Activated CD4-positive, alpha-beta T cell treated with anti-CD3 and anti-CD28 coated beads for 36 hours (primary cell): ENCODE results near the gene CACNA2D1. TPM values are rescaled to one million over a fixed set of nuclear protein-coding genes. Genes with fewer than 3 reads are reported as not detected.

ENCODE experiments used
- ATAC-seq: fragments of 200-7000 bp; cut with Tn5 transposase; one replicate; pipeline ENCODE4 v1.10.0; 2021; ENCODE audit warnings: mild to moderate bottlenecking, moderate library complexity
- CTCF ChIA-PET: fragments of 350-600 bp; sonication (Branson Sonifier 250); formaldehyde crosslinking; loops from one replicate; lab custom pipeline; 2021; ENCODE audit warnings: antibody characterized with exemption; lab: Charles Lee
- POLR2A ChIA-PET: fragments of 350-600 bp; sonication (Branson Sonifier 250); formaldehyde crosslinking; loops from one replicate; lab custom pipeline; 2021; ENCODE audit warnings: antibody characterized with exemption, inconsistent platforms; lab: Charles Lee
- DNase-seq: peaks from one replicate; pipeline ENCODE4 v3.0.0-alpha.2; 2020
- H3K27ac Mint-ChIP-seq: one replicate; pipeline ENCODE4 v1.8.0; 2021; ENCODE audit warnings: mixed read lengths
- H3K27me3 Mint-ChIP-seq: one replicate; pipeline ENCODE4 v1.8.0; 2021; ENCODE audit warnings: mixed read lengths
- H3K36me3 Mint-ChIP-seq: one replicate; pipeline ENCODE4 v1.8.0; 2021; ENCODE audit warnings: low read depth, mixed read lengths
- H3K4me1 Mint-ChIP-seq: one replicate; pipeline ENCODE4 v1.8.0; 2021; ENCODE audit warnings: mixed read lengths
- H3K4me3 Mint-ChIP-seq: one replicate; pipeline ENCODE4 v1.8.0; 2021; ENCODE audit warnings: mild to moderate bottlenecking, moderate library complexity, mixed read lengths
- H3K9me3 Mint-ChIP-seq: one replicate; pipeline ENCODE4 v1.8.0; 2021; ENCODE audit warnings: low read depth, mixed read lengths
- intact Hi-C, 2 experiments: fragments of 100-400 bp; cut with DNase I in 1 of 2; cut with micrococcal nuclease in 1 of 2; formaldehyde crosslinking; loops; one replicate each; pipeline versions ENCODE4 v1.14.2 to v1.15.1; 2022 to 2024; cut with DNase I, micrococcal nuclease
- total RNA-seq, 2 experiments: library from RNA; stranded (reverse); gene quantifications; one replicate each; pipeline ENCODE4 v1.2.3, GENCODE V29; 2021

The CACNA2D1 gene
- total RNA-seq, 2 experiments from 2014 or later = not detected

DNA sequence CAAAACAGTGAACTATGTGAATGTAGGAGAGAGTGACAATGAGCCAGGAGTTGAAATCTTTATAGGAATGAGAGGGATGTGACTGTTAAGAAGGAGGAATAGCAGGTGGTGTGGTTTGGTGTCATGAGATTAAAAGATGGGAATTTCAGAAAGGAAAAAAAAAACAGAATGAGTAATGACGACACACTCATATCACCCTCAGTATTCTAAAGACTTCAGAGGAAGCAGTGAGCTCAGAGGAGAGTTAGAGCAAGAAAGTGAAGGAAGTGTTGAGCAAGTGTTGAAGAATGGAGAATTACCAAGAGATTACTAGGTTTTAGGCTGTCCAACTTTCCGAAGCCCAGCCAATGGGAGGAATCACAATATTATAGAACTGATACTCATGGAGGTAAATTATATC lies 453.2 kb downstream of the CACNA2D1 start:
- intact Hi-C loops = no loop called here
- H3K4me3 Mint-ChIP-seq = no peak overlapping the region
- DNase-seq = no peak
- no peak for ATAC-seq
- H3K9me3 Mint-ChIP-seq = no peaks in the 10 kb centered on the region
- H3K4me1 Mint-ChIP-seq = no peaks in the 10 kb centered on the region
- no peaks in the 10 kb centered on the region for H3K27me3 Mint-ChIP-seq
- ChIA-PET POLR2A (no interaction called here), CTCF (interaction anchor here (0.6 kb wide), 1 partner anchor 687 kb away, joined by 3 read pairs; no protein-coding TSS in a partner anchor)
- H3K36me3 Mint-ChIP-seq = no peaks in the 10 kb centered on the region
- no peak overlapping the region for H3K27ac Mint-ChIP-seq

- Mint-ChIP-seq H3K27ac (no peak overlapping the region), H3K36me3 (no peaks in the 10 kb centered on the region), H3K9me3 (no peaks in the 10 kb centered on the region), H3K4me3 (no peak overlapping the region), H3K27me3 (no peaks in the 10 kb centered on the region), H3K4me1 (no peaks in the 10 kb centered on the region)
- DNase-seq (no peak), ATAC-seq (no peak)
- ChIA-PET POLR2A (no interaction called here), CTCF (no interaction called here)
- intact Hi-C loops = no loop called here
Observed at GRCh38 chr7:81986723-81987470, 456.7 kb downstream of the CACNA2D1 start.

DNA sequence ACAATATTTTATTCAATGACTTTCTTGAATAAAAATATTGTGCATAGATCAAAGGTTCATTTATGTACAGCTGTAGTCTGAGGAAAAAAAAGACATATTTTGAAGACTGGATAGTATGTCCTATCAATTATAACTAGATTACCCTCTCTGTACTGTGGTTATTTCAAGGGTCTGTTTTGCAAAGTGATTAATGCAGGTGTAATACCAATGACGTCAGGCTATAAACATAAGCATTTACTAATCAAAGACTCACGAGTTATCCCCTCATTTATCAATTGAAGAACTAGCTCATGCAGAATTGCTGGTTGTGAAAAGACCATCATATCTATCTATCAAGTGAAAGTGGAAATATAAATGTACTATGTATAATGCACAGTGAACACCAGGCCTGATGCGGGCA lies 460.2 kb downstream of the CACNA2D1 start:
- DNase-seq (no peak), ATAC-seq (no peak)
- no peaks in the 10 kb centered on the region for H3K36me3 Mint-ChIP-seq
- CTCF ChIA-PET = no interaction called here
- no peaks in the 10 kb centered on the region for H3K9me3 Mint-ChIP-seq
- H3K4me3 Mint-ChIP-seq = no peak overlapping the region
- intact Hi-C loops = no loop called here
- POLR2A ChIA-PET = no interaction called here
- H3K4me1 Mint-ChIP-seq = no peaks in the 10 kb centered on the region
- H3K27me3 Mint-ChIP-seq = no peaks in the 10 kb centered on the region
- H3K27ac Mint-ChIP-seq = no peak overlapping the region

GRCh38 chr7:81973117-81973516 lies 470.5 kb downstream of the CACNA2D1 start:
- no peaks in the 10 kb centered on the region for H3K36me3 Mint-ChIP-seq
- H3K4me3 Mint-ChIP-seq = no peak overlapping the region
- ChIA-PET CTCF (no interaction called here), POLR2A (no interaction called here)
- no peak for ATAC-seq
- no peak for DNase-seq
- H3K9me3 Mint-ChIP-seq = no peaks in the 10 kb centered on the region
- no peaks in the 10 kb centered on the region for H3K27me3 Mint-ChIP-seq
- H3K27ac Mint-ChIP-seq = no peak overlapping the region
- no peaks in the 10 kb centered on the region for H3K4me1 Mint-ChIP-seq
- intact Hi-C loops = no loop called here

- no peak overlapping the region for H3K27ac Mint-ChIP-seq
- intact Hi-C loops = no loop called here
- H3K9me3 Mint-ChIP-seq = no peaks in the 10 kb centered on the region
- POLR2A ChIA-PET = no interaction called here
- no peak overlapping the region for H3K4me3 Mint-ChIP-seq
- DNase-seq = no peak
- ATAC-seq = no peak
- no peaks in the 10 kb centered on the region for H3K27me3 Mint-ChIP-seq
- H3K4me1 Mint-ChIP-seq = no peaks in the 10 kb centered on the region
- CTCF ChIA-PET = no interaction called here
- no peaks in the 10 kb centered on the region for H3K36me3 Mint-ChIP-seq
Observed at GRCh38 chr7:81960026-81960425, 483.6 kb downstream of the CACNA2D1 start.

DNA sequence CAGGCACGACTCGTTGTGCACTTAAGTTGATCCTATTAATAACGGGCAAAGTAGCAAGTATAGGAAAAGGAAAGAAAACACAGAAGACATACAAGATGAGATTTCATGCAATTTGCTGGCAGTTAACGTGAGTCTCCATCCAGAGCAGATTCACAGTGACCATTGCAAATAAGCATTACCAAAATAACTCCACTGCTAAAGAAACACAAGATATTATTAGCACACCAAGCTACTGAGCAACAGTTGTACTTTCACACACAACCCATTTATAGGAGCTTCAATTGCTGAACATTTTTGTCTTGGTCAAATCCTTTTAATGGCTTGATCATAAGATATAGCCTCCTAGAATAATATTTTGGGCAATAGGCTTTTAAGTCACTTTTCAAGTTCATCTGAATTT lies 486.1 kb downstream of the CACNA2D1 start:
- CTCF ChIA-PET = no interaction called here
- ATAC-seq = no peak
- H3K4me3 Mint-ChIP-seq = no peak overlapping the region
- H3K9me3 Mint-ChIP-seq = no peaks in the 10 kb centered on the region
- DNase-seq = no peak
- no peak overlapping the region for H3K27ac Mint-ChIP-seq
- no peaks in the 10 kb centered on the region for H3K36me3 Mint-ChIP-seq
- intact Hi-C loops = loop anchor here in 1 of 2 experiments (2.0 kb wide), 1 partner anchor 459 kb away; no protein-coding TSS in a partner anchor
- POLR2A ChIA-PET = no interaction called here
- H3K4me1 Mint-ChIP-seq = no peaks in the 10 kb centered on the region
- no peaks in the 10 kb centered on the region for H3K27me3 Mint-ChIP-seq

DNA sequence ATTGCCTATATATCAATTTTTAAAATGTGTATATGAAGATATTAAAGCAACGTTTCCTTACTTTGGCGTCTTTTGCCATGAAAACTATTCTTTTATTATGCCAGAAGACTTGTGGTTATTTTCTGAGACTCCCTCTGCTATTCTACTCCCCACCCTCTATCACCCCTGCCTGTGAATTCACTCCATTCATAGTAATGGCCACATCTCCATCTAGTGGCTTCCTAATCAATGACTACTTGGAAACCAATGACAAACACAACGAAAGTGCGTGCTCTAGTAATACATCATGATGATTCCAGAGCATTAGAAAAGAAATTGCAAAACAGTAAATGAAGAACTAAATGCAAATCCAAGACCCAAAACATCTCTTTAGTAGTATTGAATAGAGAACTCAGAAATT lies 487.1 kb downstream of the CACNA2D1 start:
- intact Hi-C loops = loop anchor here in 1 of 2 experiments (2.0 kb wide), 1 partner anchor 458 kb away; no protein-coding TSS in a partner anchor
- Mint-ChIP-seq H3K4me1 (no peaks in the 10 kb centered on the region), H3K27ac (no peak overlapping the region), H3K9me3 (no peaks in the 10 kb centered on the region), H3K36me3 (no peaks in the 10 kb centered on the region), H3K27me3 (no peaks in the 10 kb centered on the region), H3K4me3 (no peak overlapping the region)
- no peak for DNase-seq
- ChIA-PET POLR2A (no interaction called here), CTCF (interaction anchor here (0.6 kb wide), 1 partner anchor 28 kb away, joined by 4 read pairs; no protein-coding TSS in a partner anchor)
- ATAC-seq = no peak

GRCh38 chr7:81949306-81949705 lies 494.3 kb downstream of the CACNA2D1 start:
- Mint-ChIP-seq H3K4me1 (no peaks in the 10 kb centered on the region), H3K4me3 (no peak overlapping the region), H3K36me3 (no peaks in the 10 kb centered on the region), H3K27ac (no peak overlapping the region), H3K27me3 (no peaks in the 10 kb centered on the region), H3K9me3 (no peaks in the 10 kb centered on the region)
- ChIA-PET POLR2A (no interaction called here), CTCF (no interaction called here)
- ATAC-seq = no peak
- intact Hi-C loops = no loop called here
- DNase-seq = no peak

GRCh38 chr7:81944058-81944457 lies 499.5 kb downstream of the CACNA2D1 start:
- intact Hi-C loops = no loop called here
- no peaks in the 10 kb centered on the region for H3K4me1 Mint-ChIP-seq
- no peak overlapping the region for H3K27ac Mint-ChIP-seq
- CTCF ChIA-PET = no interaction called here
- no peaks in the 10 kb centered on the region for H3K36me3 Mint-ChIP-seq
- POLR2A ChIA-PET = no interaction called here
- H3K4me3 Mint-ChIP-seq = no peak overlapping the region
- DNase-seq (no peak), ATAC-seq (no peak)
- no peaks in the 10 kb centered on the region for H3K27me3 Mint-ChIP-seq
- no peaks in the 10 kb centered on the region for H3K9me3 Mint-ChIP-seq

GRCh38 chr7:81937091-81937490 lies 506.5 kb downstream of the CACNA2D1 start:
- H3K36me3 Mint-ChIP-seq = no peaks in the 10 kb centered on the region
- no peaks in the 10 kb centered on the region for H3K4me1 Mint-ChIP-seq
- no peaks in the 10 kb centered on the region for H3K27me3 Mint-ChIP-seq
- ATAC-seq (no peak), DNase-seq (no peak)
- intact Hi-C loops = no loop called here
- CTCF ChIA-PET = no interaction called here
- POLR2A ChIA-PET = no interaction called here
- no peaks in the 10 kb centered on the region for H3K9me3 Mint-ChIP-seq
- no peak overlapping the region for H3K4me3 Mint-ChIP-seq
- no peak overlapping the region for H3K27ac Mint-ChIP-seq

GRCh38 chr7:81934596-81935301 lies 508.8 kb downstream of the CACNA2D1 start:
- Mint-ChIP-seq H3K27ac (no peak overlapping the region), H3K4me3 (no peak overlapping the region), H3K27me3 (no peaks in the 10 kb centered on the region), H3K9me3 (no peaks in the 10 kb centered on the region), H3K36me3 (no peaks in the 10 kb centered on the region), H3K4me1 (no peaks in the 10 kb centered on the region)
- CTCF ChIA-PET = no interaction called here
- ATAC-seq = no peak
- intact Hi-C loops = no loop called here
- POLR2A ChIA-PET = no interaction called here
- no peak for DNase-seq

- Mint-ChIP-seq H3K36me3 (no peaks in the 10 kb centered on the region), H3K27me3 (no peaks in the 10 kb centered on the region), H3K9me3 (no peaks in the 10 kb centered on the region), H3K4me3 (no peak overlapping the region), H3K27ac (no peak overlapping the region), H3K4me1 (no peaks in the 10 kb centered on the region)
- DNase-seq (no peak), ATAC-seq (no peak)
- intact Hi-C loops = no loop called here
- ChIA-PET POLR2A (no interaction called here), CTCF (no interaction called here)
Observed at GRCh38 chr7:81932936-81933335, 510.6 kb downstream of the CACNA2D1 start.
